Liver (tissue), 9 donors: ENCODE data around the gene XKR3. TPM values are rescaled to one million over a fixed set of nuclear protein-coding genes. Genes with fewer than 3 reads are reported as not detected.

Experiments used
- DNase-seq: peaks from one replicate; pipeline ENCODE4 v3.0.0-alpha.2; 2017; ENCODE audit warnings: low spot score
- H3K27ac ChIP-seq, 2 donors: one replicate each; pipeline ENCODE4 v1.7.0; 2013; ENCODE audit warnings: inconsistent platforms in 2 of 2, low read length in 2 of 2, control low read depth in 1 of 2, low read depth in 1 of 2, mild to moderate bottlenecking in 1 of 2
- H3K27me3 ChIP-seq, 4 donors: one replicate each; pipeline versions ENCODE4 v1.6.1 to v1.7.0; 2013; ENCODE audit warnings: low read length in 3 of 4, inconsistent platforms in 1 of 4, mild to moderate bottlenecking in 1 of 4, moderate library complexity in 1 of 4; ENCODE audit not compliant: control insufficient read depth in 4 of 4, insufficient read depth in 4 of 4
- H3K36me3 ChIP-seq, 4 donors: one replicate each; pipeline versions ENCODE4 v1.6.1 to v1.7.0; 2013; ENCODE audit warnings: low read length in 3 of 4, mild to moderate bottlenecking in 3 of 4, low read depth in 1 of 4, moderate library complexity in 1 of 4; ENCODE audit not compliant: control insufficient read depth in 4 of 4, insufficient read depth in 3 of 4
- H3K4me1 ChIP-seq, 4 donors: one replicate each; pipeline versions ENCODE4 v1.6.1 to v1.7.0; 2013; ENCODE audit warnings: low read length in 3 of 4, mild to moderate bottlenecking in 3 of 4, moderate library complexity in 1 of 4; ENCODE audit not compliant: control insufficient read depth in 4 of 4, insufficient read depth in 4 of 4
- H3K4me3 ChIP-seq, 3 donors: one replicate each; pipeline versions ENCODE4 v1.6.1 to v1.7.0; 2013; ENCODE audit warnings: low read length in 3 of 3, control low read depth in 1 of 3, low read depth in 1 of 3, mild to moderate bottlenecking in 1 of 3
- H3K9ac ChIP-seq, 2 donors: one replicate each; pipeline ENCODE4 v1.7.0; 2013; ENCODE audit warnings: low read length in 2 of 2, mild to moderate bottlenecking in 2 of 2, moderate library complexity in 2 of 2, control low read depth in 1 of 2, low read depth in 1 of 2
- H3K9me3 ChIP-seq, 4 donors: one replicate each; pipeline versions ENCODE4 v1.6.1 to v1.7.0; 2013; ENCODE audit warnings: low read length in 3 of 4; ENCODE audit not compliant: control insufficient read depth in 4 of 4
- EGR1 ChIP-seq, 2 donors: IDR thresholded peaks; 2 replicates each; pipeline ENCODE4 v1.6.1; 2016 to 2018; ENCODE audit warnings: antibody characterized with exemption in 2 of 2, low read depth in 2 of 2
- FOXA1 ChIP-seq: IDR thresholded peaks from 2 replicates; pipeline ENCODE4 v1.6.1; 2016; ENCODE audit warnings: antibody characterized with exemption
- FOXA2 ChIP-seq: IDR thresholded peaks from 2 replicates; pipeline ENCODE4 v1.6.1; 2016; ENCODE audit warnings: antibody characterized with exemption
- HNF4A ChIP-seq, 2 donors: conservative IDR thresholded peaks; 2 replicates each; pipeline ENCODE4 v1.6.1; 2016; ENCODE audit warnings: antibody characterized with exemption in 2 of 2, mild to moderate bottlenecking in 2 of 2
- HNF4G ChIP-seq: IDR thresholded peaks from 2 replicates; pipeline ENCODE4 v1.6.1; 2016; ENCODE audit warnings: antibody characterized with exemption
- MAX ChIP-seq: IDR thresholded peaks from 2 replicates; pipeline ENCODE4 v1.6.1; 2016; ENCODE audit warnings: antibody characterized with exemption
- NR2F2 ChIP-seq: IDR thresholded peaks from 2 replicates; pipeline ENCODE4 v1.6.1; 2016; ENCODE audit warnings: antibody characterized with exemption
- REST ChIP-seq: IDR thresholded peaks from 2 replicates; pipeline ENCODE4 v1.6.1; 2016; ENCODE audit warnings: antibody characterized with exemption, mild to moderate bottlenecking
- SP1 ChIP-seq: IDR thresholded peaks from 2 replicates; pipeline ENCODE4 v1.6.1; 2018; ENCODE audit warnings: antibody characterized with exemption, mild to moderate bottlenecking
- YY1 ChIP-seq: IDR thresholded peaks from 2 replicates; pipeline ENCODE4 v1.6.1; 2016; ENCODE audit warnings: antibody characterized with exemption, mild to moderate bottlenecking
- ZBTB33 ChIP-seq: IDR thresholded peaks from 2 replicates; pipeline ENCODE4 v1.6.1; 2016; ENCODE audit warnings: antibody characterized with exemption
- WGBS: extraction: QIAGEN DNeasy Blood & Tissue Kit; methylation state at CpG from one replicate; pipeline ENCODE4 v1.1.7; 2013; 5-methylcytosine and 5-hydroxymethylcytosine counted together
- polyA plus RNA-seq, 2 donors: library from polyadenylated mRNA; stranded (reverse) in 1 of 2; unstranded in 1 of 2; fragments of 200-250 nt in 1 of 2; fragments of >200 nt in 1 of 2; fragmentation: Nextera tagmentation in 1 of 2; extraction: Ambion mirVana in 1 of 2; gene quantifications; one replicate each; pipeline versions ENCODE4 v1.2.1 to v1.2.3, GENCODE V29; 2013 to 2015
- total RNA-seq, 2 donors: library from RNA; depleted of rRNA; stranded (reverse); fragments of >200 nt; gene quantifications; one replicate each; pipeline ENCODE4 v1.2.3, GENCODE V29; 2014
- donor health status: healthy.
- donor health status: healthy.
- donor health status: healthy.
- donor health status: healthy.
- donor health status: healthy.

The XKR3 gene
- total and polyA plus RNA-seq, 4 donors, result not detected

GRCh38 chr22:16781764-16782329 lies 43.4 kb downstream of the XKR3 start:
- Histone ChIP-seq H3K36me3 (no peaks in the 10 kb centered on the region), H3K27me3 (no peaks in the 10 kb centered on the region), H3K4me3 (no peak overlapping the region), H3K9me3 (no peaks in the 10 kb centered on the region), H3K27ac (no peak overlapping the region), H3K4me1 (no peaks in the 10 kb centered on the region), H3K9ac (no peak overlapping the region)
- DNase-seq, result no peak
- WGBS, result 41% methylated on average over 2 of the region's 2 CpGs
- TF ChIP-seq NR2F2 (no peak), YY1 (no peak), FOXA2 (no peak), MAX (no peak), REST (no peak), SP1 (no peak), HNF4G (no peak), HNF4A (conservative IDR thresholded peaks at IDR 0.05) (no peak), ZBTB33 (no peak), FOXA1 (no peak)

- Histone ChIP-seq H3K27me3 (no peaks in the 10 kb centered on the region), H3K9me3 (no peaks in the 10 kb centered on the region), H3K36me3 (no peaks in the 10 kb centered on the region), H3K4me1 (no peaks in the 10 kb centered on the region), H3K4me3 (no peak overlapping the region), H3K27ac (no peak overlapping the region), H3K9ac (no peak overlapping the region)
- WGBS, result 68% methylated on average over 11 of the region's 11 CpGs
- DNase-seq, result no peak
- no peak for TF ChIP-seq FOXA1
- no peak for TF ChIP-seq EGR1 (IDR thresholded peaks at IDR 0.05; ENCODE audit: low read depth in 2 of 2)
- TF ChIP-seq HNF4A (conservative IDR thresholded peaks at IDR 0.05), result no peak
- no peak for TF ChIP-seq MAX
- TF ChIP-seq SP1, result no peak
Measured at GRCh38 chr22:16781074-16781763, 44.0 kb downstream of the XKR3 start.
